Pericardium fibroblast (primary cell): ENCODE results near the gene ENTPD7. TPM values are rescaled to one million over a fixed set of nuclear protein-coding genes. Genes with fewer than 3 reads are reported as not detected.

ENCODE experiments used
- total RNA-seq: library from RNA; depleted of rRNA; stranded (reverse); fragments of >200 nt; gene quantifications from 2 replicates; pipeline ENCODE4 v1.2.3, GENCODE V29; 2015

The ENTPD7 gene
- 8.3 and 14.6 TPM in 2 replicates for total RNA-seq

GRCh38 chr10:99659031-99659867, at the start of gene ENTPD7:
Gene ENTPD7 (plus strand): TSS chr10:99659509. CDS start chr10:99659957, 448 bp downstream.

GRCh38 chr10:99619851-99620710, 39.2 kb upstream of the ENTPD7 start, which contains the start of gene SLC25A28:
Gene SLC25A28 (minus strand): TSS chr10:99620439. CDS start chr10:99620335, 104 bp downstream.

GRCh38 chr10:99732033-99732842, 72.9 kb downstream of the ENTPD7 start, which contains the start of the genes COX15 and CUTC:
Gene COX15 (minus strand): TSS chr10:99732127. CDS start chr10:99732049, 78 bp downstream.
Gene CUTC (plus strand): TSS chr10:99732234. CDS start chr10:99732349, 115 bp downstream.

Other genes with a start within 250 kb of the ENTPD7 start
- 35.4 and 43.4 TPM in 2 replicates for gene GOT1, start 228.9 kb upstream of the ENTPD7 start, total RNA-seq
- gene NKX2-3, start 126.6 kb upstream of the ENTPD7 start, total RNA-seq, result 2.1 TPM in 1 of 2 replicates, not detected in the other
- gene SLC25A28, start 39.1 kb upstream of the ENTPD7 start, total RNA-seq, result 5.5 and 7.1 TPM in 2 replicates
- 21.6 and 31.2 TPM in 2 replicates for gene COX15, start 72.6 kb downstream of the ENTPD7 start, total RNA-seq
- gene CUTC, start 72.7 kb downstream of the ENTPD7 start, total RNA-seq, result 13.1 and 17.5 TPM in 2 replicates
- 0.35 and 0.68 TPM in 2 replicates for gene ABCC2, start 123.1 kb downstream of the ENTPD7 start, total RNA-seq